K562 (cell line): ENCODE measurements around the gene SNRPD2. TPM values are rescaled to one million over a fixed set of nuclear protein-coding genes. Genes with fewer than 3 reads are reported as not detected.

ENCODE experiments used
- BRD4 ChIP-seq: fragments of 200-600 bp; sonication (generic); IDR thresholded peaks from 2 replicates; pipeline ENCODE4 v1.6.1; 2017; ENCODE audit warnings: inconsistent platforms
- CEBPG ChIP-seq, 3 experiments: fragments of 200-800 bp in 1 of 3; sonication (Bioruptor generic) in 1 of 3; sonication (generic) in 1 of 3; formaldehyde crosslinking in 1 of 3; IDR thresholded peaks in 2 of 3; conservative IDR thresholded peaks in 1 of 3; 2 replicates each; pipeline versions ENCODE4 v1.6.1 to v1.8.0; 2016 to 2022; ENCODE audit warnings: missing compliant biosample characterization in 2 of 3, missing genetic modification characterization in 2 of 3, mild to moderate bottlenecking in 1 of 3, missing genetic modification reagents in 1 of 3
- GABPB1 ChIP-seq: sonication (generic); formaldehyde crosslinking; IDR thresholded peaks from 2 replicates; pipeline ENCODE4 v1.8.0; 2022; ENCODE audit warnings: mild to moderate bottlenecking, missing genetic modification reagents
- KDM2B ChIP-seq: fragments of 250-450 bp; sonication (Bioruptor Pico); IDR thresholded peaks from 2 replicates; pipeline ENCODE4 v1.8.0; 2021; ENCODE audit warnings: mild to moderate bottlenecking, moderate library complexity
- LCOR ChIP-seq: sonication (generic); formaldehyde crosslinking; IDR thresholded peaks from 2 replicates; pipeline ENCODE4 v1.8.0; 2022; ENCODE audit warnings: mild to moderate bottlenecking, missing genetic modification reagents
- MBD2 ChIP-seq: sonication (generic); IDR thresholded peaks from 2 replicates; pipeline ENCODE4 v1.6.1; 2016; ENCODE audit warnings: low read depth, borderline replicate concordance
- PPARD ChIP-seq: fragments of 250-450 bp; sonication (Bioruptor Pico); IDR thresholded peaks from 2 replicates; pipeline ENCODE4 v1.8.0; 2022; ENCODE audit warnings: inconsistent platforms, mild to moderate bottlenecking, moderate library complexity
- RBM15 ChIP-seq: fragments of 200-400 bp; formaldehyde crosslinking; IDR thresholded peaks from 2 replicates; pipeline ENCODE4 v1.6.1; 2018; ENCODE audit warnings: mild to moderate bottlenecking, low read length, moderate library complexity; ENCODE audit not compliant: insufficient read depth
- SAFB ChIP-seq: fragments of 200-400 bp; formaldehyde crosslinking; IDR thresholded peaks from 2 replicates; pipeline ENCODE4 v1.6.1; 2017; ENCODE audit warnings: low read depth, low read length, borderline replicate concordance
- SMARCE1 ChIP-seq: fragments of 450-650 bp; IDR thresholded peaks from 2 replicates; pipeline ENCODE4 v1.7.1; 2016; ENCODE audit warnings: mild to moderate bottlenecking
- TCFL5 ChIP-seq: fragments of 250-450 bp; sonication (Bioruptor Pico); conservative IDR thresholded peaks from 2 replicates; pipeline ENCODE4 v1.6.1; 2021; ENCODE audit warnings: mild to moderate bottlenecking, moderate library complexity, matching md5 sums
- ZBTB34 ChIP-seq: fragments of 250-450 bp; sonication (Bioruptor Pico); IDR thresholded peaks from 2 replicates; pipeline ENCODE4 v1.8.0; 2021; ENCODE audit warnings: mild to moderate bottlenecking, moderate library complexity
- ZC3H11A ChIP-seq: IDR thresholded peaks from 2 replicates; pipeline ENCODE4 v1.6.1; 2012; ENCODE audit warnings: low read depth, low read length, improper control_type of control experiment
- ZNF140 ChIP-seq: fragments of 250-450 bp; sonication (Bioruptor Pico); IDR thresholded peaks from 2 replicates; pipeline ENCODE4 v1.8.0; 2021; ENCODE audit warnings: moderate library complexity, mild to moderate bottlenecking, inconsistent platforms
- ZNF561 ChIP-seq: fragments of 450-650 bp; formaldehyde crosslinking; conservative IDR thresholded peaks from 2 replicates; pipeline ENCODE4 v1.4.0; 2020; ENCODE audit warnings: mild to moderate bottlenecking, moderate library complexity
- polyA plus RNA-seq, 8 experiments: library from polyadenylated mRNA; depleted of rRNA in 4 of 8; stranded (reverse) in 5 of 8; unstranded in 3 of 8; fragments of >200 nt; fragmentation: Nextera tagmentation in 2 of 8; fragmentation: Illumina TruSeq in 1 of 8; extraction: Ambion mirVana in 2 of 8; extraction: Trizol in 1 of 8; gene quantifications; 2 replicates each; pipeline versions ENCODE4 v1.2.1 to v1.2.3, GENCODE V29; 2011 to 2014; ENCODE audit warnings: inconsistent platforms in 1 of 8, missing spikeins in 1 of 8
- total RNA-seq, 7 experiments: library from RNA; depleted of rRNA in 6 of 7; stranded (reverse); fragments of >200 nt in 6 of 7; fragmentation: Illumina TruSeq in 2 of 7; extraction: Trizol in 2 of 7; gene quantifications; 2 replicates each; pipeline versions ENCODE4 v1.2.1 to v1.2.3, GENCODE V29; 2011 to 2021; ENCODE audit warnings: low replicate concordance in 1 of 7
- TF ChIP-seq, protein P1 (sequence below): sonication (generic); formaldehyde crosslinking; IDR thresholded peaks from 2 replicates; pipeline ENCODE4 v1.8.0; 2023; ENCODE audit warnings: mild to moderate bottlenecking, missing genetic modification reagents
- TF ChIP-seq, protein P2 (sequence below): fragments of 450-650 bp; IDR thresholded peaks from 2 replicates; pipeline ENCODE4 v1.6.1; 2016; ENCODE audit warnings: antibody characterized with exemption
- TF ChIP-seq, protein P3 (sequence below): sonication (generic); formaldehyde crosslinking; IDR thresholded peaks from 2 replicates; pipeline ENCODE4 v1.8.1; 2023; ENCODE audit warnings: missing genetic modification reagents, mild to moderate bottlenecking, borderline replicate concordance

Gene SNRPD2
- total and polyA plus RNA-seq, 9 of the 15 experiments (the other 6 are each of a cell fraction or from before 2014, with no cell fraction given), result 728 to 4,411 (median 1,029) TPM

- TF ChIP-seq, protein P1, sequence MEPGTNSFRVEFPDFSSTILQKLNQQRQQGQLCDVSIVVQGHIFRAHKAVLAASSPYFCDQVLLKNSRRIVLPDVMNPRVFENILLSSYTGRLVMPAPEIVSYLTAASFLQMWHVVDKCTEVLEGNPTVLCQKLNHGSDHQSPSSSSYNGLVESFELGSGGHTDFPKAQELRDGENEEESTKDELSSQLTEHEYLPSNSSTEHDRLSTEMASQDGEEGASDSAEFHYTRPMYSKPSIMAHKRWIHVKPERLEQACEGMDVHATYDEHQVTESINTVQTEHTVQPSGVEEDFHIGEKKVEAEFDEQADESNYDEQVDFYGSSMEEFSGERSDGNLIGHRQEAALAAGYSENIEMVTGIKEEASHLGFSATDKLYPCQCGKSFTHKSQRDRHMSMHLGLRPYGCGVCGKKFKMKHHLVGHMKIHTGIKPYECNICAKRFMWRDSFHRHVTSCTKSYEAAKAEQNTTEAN, result no peak
- TF ChIP-seq, protein P2, sequence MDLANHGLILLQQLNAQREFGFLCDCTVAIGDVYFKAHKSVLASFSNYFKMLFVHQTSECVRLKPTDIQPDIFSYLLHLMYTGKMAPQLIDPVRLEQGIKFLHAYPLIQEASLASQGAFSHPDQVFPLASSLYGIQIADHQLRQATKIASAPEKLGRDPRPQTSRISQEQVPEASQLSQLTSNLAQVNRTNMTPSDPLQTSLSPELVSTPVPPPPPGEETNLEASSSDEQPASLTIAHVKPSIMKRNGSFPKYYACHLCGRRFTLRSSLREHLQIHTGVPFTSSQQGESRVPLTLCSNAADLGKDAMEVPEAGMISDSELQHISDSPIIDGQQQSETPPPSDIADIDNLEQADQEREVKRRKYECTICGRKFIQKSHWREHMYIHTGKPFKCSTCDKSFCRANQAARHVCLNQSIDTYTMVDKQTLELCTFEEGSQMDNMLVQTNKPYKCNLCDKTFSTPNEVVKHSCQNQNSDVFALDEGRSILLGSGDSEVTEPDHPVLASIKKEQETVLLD, result peak; percentile 93
- TF ChIP-seq CEBPG (CRISPR knock-in tag; IDR thresholded peaks at IDR 0.05) (no peak), CEBPG (tag; conservative IDR thresholded peaks at IDR 0.05 in 1 of 2, IDR thresholded peaks at IDR 0.05 in 1 of 2) (peak in 1 of 2 experiments; percentile 38; a peak in 1 of 4 replicates), LCOR (CRISPR knock-in tag) (peak; percentile 89), GABPB1 (CRISPR knock-in tag) (peak; percentile 88), RBM15 (no peak), MBD2 (peak; percentile 88; the same call in 1 of the 2 replicates), TCFL5 (no peak), SMARCE1 (peak; percentile 61), KDM2B (CRISPR knock-in tag) (no peak), ZNF561 (CRISPR knock-in tag) (no peak), SAFB (no peak), ZNF140 (no peak), BRD4 (0 out of 2 replicates have a peak, but pooled peaks have one; percentile 22), PPARD (no peak), ZBTB34 (CRISPR knock-in tag) (no peak), ZC3H11A (no peak)
- TF ChIP-seq, protein P3, sequence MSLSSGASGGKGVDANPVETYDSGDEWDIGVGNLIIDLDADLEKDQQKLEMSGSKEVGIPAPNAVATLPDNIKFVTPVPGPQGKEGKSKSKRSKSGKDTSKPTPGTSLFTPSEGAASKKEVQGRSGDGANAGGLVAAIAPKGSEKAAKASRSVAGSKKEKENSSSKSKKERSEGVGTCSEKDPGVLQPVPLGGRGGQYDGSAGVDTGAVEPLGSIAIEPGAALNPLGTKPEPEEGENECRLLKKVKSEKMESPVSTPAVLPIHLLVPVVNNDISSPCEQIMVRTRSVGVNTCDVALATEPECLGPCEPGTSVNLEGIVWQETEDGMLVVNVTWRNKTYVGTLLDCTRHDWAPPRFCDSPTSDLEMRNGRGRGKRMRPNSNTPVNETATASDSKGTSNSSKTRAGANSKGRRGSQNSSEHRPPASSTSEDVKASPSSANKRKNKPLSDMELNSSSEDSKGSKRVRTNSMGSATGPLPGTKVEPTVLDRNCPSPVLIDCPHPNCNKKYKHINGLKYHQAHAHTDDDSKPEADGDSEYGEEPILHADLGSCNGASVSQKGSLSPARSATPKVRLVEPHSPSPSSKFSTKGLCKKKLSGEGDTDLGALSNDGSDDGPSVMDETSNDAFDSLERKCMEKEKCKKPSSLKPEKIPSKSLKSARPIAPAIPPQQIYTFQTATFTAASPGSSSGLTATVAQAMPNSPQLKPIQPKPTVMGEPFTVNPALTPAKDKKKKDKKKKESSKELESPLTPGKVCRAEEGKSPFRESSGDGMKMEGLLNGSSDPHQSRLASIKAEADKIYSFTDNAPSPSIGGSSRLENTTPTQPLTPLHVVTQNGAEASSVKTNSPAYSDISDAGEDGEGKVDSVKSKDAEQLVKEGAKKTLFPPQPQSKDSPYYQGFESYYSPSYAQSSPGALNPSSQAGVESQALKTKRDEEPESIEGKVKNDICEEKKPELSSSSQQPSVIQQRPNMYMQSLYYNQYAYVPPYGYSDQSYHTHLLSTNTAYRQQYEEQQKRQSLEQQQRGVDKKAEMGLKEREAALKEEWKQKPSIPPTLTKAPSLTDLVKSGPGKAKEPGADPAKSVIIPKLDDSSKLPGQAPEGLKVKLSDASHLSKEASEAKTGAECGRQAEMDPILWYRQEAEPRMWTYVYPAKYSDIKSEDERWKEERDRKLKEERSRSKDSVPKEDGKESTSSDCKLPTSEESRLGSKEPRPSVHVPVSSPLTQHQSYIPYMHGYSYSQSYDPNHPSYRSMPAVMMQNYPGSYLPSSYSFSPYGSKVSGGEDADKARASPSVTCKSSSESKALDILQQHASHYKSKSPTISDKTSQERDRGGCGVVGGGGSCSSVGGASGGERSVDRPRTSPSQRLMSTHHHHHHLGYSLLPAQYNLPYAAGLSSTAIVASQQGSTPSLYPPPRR (CRISPR knock-in tag), result no peak
These were observed 38.9 kb upstream of the SNRPD2 start, which contains the start of gene FBXO46 (continued) for GRCh38 chr19:45730368-45731288.
